Measurements from ENCODE around the gene CASZ1. TPM values are rescaled to one million over a fixed set of nuclear protein-coding genes. Genes with fewer than 3 reads are reported as not detected.

The CASZ1 gene
- total RNA-seq, 4 donors from 2014 or later: 39.1 to 215 (median 115) TPM

GRCh38 chr1:10782491-10783244 lies 13.8 kb downstream of the CASZ1 start:
- Histone ChIP-seq H3K9me3 (no peaks in the 10 kb centered on the region), H3K27me3 (no peaks in the 10 kb centered on the region), H3K36me3 (no peaks in the 10 kb centered on the region), H3K27ac (peak overlapping the region in 1 of 4 donors; percentile 11), H3K4me1 (peaks cover 8 to 57% (median 39%) of the 10 kb centered on the region in 4 donors), H3K4me3 (no peak overlapping the region)
- TF ChIP-seq POLR2A (IDR thresholded peaks at IDR 0.05): no peak
- TF ChIP-seq CTCF (IDR thresholded peaks at IDR 0.05): no peak
- TF ChIP-seq POLR2AphosphoS5 (IDR thresholded peaks at IDR 0.05): no peak
- TF ChIP-seq EP300 (IDR thresholded peaks at IDR 0.05; ENCODE audit: low read depth): no peak
- DNase-seq: no peak
- in situ Hi-C loops (cut with MboI; ENCODE audit: low pct_ligation_motif_present in 1 of 4, low pct_unique_long_range_greater_than_20kb in 1 of 4, low sequenced_read_pairs in 3 of 4) (no loop called here), intact Hi-C loops (cut with DNase I; ENCODE audit: low total_unique reads) (no loop called here)
- 38 to 55% methylated on average over 3 to 24 of the region's 24 CpGs for WGBS, 2 donors (ENCODE audit: low coverage in 1 of 2)

GRCh38 chr1:10781137-10781536 lies 15.3 kb downstream of the CASZ1 start:
- Histone ChIP-seq H3K4me1 (peaks cover 18 to 66% (median 47%) of the 10 kb centered on the region in 4 donors), H3K27me3 (no peaks in the 10 kb centered on the region), H3K9me3 (no peaks in the 10 kb centered on the region), H3K27ac (peak overlapping the region; percentile 85 to 91 (median 88)), H3K36me3 (no peaks in the 10 kb centered on the region), H3K4me3 (no peak overlapping the region)
- intact Hi-C loops (cut with DNase I; ENCODE audit: low total_unique reads) (no loop called here), in situ Hi-C loops (cut with MboI; ENCODE audit: low pct_ligation_motif_present in 1 of 4, low pct_unique_long_range_greater_than_20kb in 1 of 4, low sequenced_read_pairs in 3 of 4) (no loop called here)
- peak; percentile 33 for DNase-seq
- WGBS, 2 donors (ENCODE audit: low coverage in 1 of 2): 67% methylated on average over 8 of the region's 8 CpGs; no CpG with 5 or more reads in 1 of the 2 donors
- no peak for TF ChIP-seq CTCF (IDR thresholded peaks at IDR 0.05)
- no peak for TF ChIP-seq EP300 (IDR thresholded peaks at IDR 0.05; ENCODE audit: low read depth)
- TF ChIP-seq POLR2A (IDR thresholded peaks at IDR 0.05): no peak
- no peak for TF ChIP-seq POLR2AphosphoS5 (IDR thresholded peaks at IDR 0.05)

- Histone ChIP-seq H3K9me3 (no peaks in the 10 kb centered on the region), H3K27ac (peak overlapping the region; percentile 85 to 91 (median 88)), H3K36me3 (no peaks in the 10 kb centered on the region), H3K4me3 (peak overlapping the region in 1 of 4 donors; percentile 17), H3K27me3 (no peaks in the 10 kb centered on the region), H3K4me1 (peaks cover 18 to 59% (median 39%) of the 10 kb centered on the region in 4 donors)
- TF ChIP-seq EP300 (IDR thresholded peaks at IDR 0.05; ENCODE audit: low read depth) (no peak), POLR2AphosphoS5 (IDR thresholded peaks at IDR 0.05) (no peak), CTCF (IDR thresholded peaks at IDR 0.05) (no peak), POLR2A (IDR thresholded peaks at IDR 0.05) (no peak)
- peak; percentile 31 for DNase-seq
- WGBS, 2 donors (ENCODE audit: low coverage in 1 of 2): 40 to 41% methylated on average over 5 to 10 of the region's 10 CpGs
- in situ Hi-C loops (cut with MboI; ENCODE audit: low pct_ligation_motif_present in 1 of 4, low pct_unique_long_range_greater_than_20kb in 1 of 4, low sequenced_read_pairs in 3 of 4) (no loop called here), intact Hi-C loops (cut with DNase I; ENCODE audit: low total_unique reads) (no loop called here)
These were observed 16.6 kb downstream of the CASZ1 start for GRCh38 chr1:10779841-10780240.

GRCh38 chr1:10779201-10779600 lies 17.2 kb downstream of the CASZ1 start:
- no peaks in the 10 kb centered on the region for H3K36me3 ChIP-seq
- no peaks in the 10 kb centered on the region for H3K9me3 ChIP-seq
- intact Hi-C loops (cut with DNase I; ENCODE audit: low total_unique reads) (no loop called here), in situ Hi-C loops (cut with MboI; ENCODE audit: low pct_ligation_motif_present in 1 of 4, low pct_unique_long_range_greater_than_20kb in 1 of 4, low sequenced_read_pairs in 3 of 4) (no loop called here)
- peaks cover 18 to 65% (median 41%) of the 10 kb centered on the region in 4 donors for H3K4me1 ChIP-seq
- peak overlapping the region in 1 of 4 donors; percentile 18 for H3K4me3 ChIP-seq
- 43 to 47% methylated on average over 8 to 18 of the region's 18 CpGs for WGBS, 2 donors (ENCODE audit: low coverage in 1 of 2)
- DNase-seq: peak; percentile 86
- H3K27me3 ChIP-seq: no peaks in the 10 kb centered on the region
- H3K27ac ChIP-seq: peak overlapping the region; percentile 85 to 91 (median 88)
- TF ChIP-seq CTCF (IDR thresholded peaks at IDR 0.05) (no peak), EP300 (IDR thresholded peaks at IDR 0.05; ENCODE audit: low read depth) (no peak), POLR2A (IDR thresholded peaks at IDR 0.05) (peak; percentile 25), POLR2AphosphoS5 (IDR thresholded peaks at IDR 0.05) (peak in 1 of 3 donors; percentile 64)
